IMR-90 (cell line): ENCODE data around the gene MAGEF1. TPM values are rescaled to one million over a fixed set of nuclear protein-coding genes. Genes with fewer than 3 reads are reported as not detected.

Experiments used
- ATAC-seq: fragments of 200-7000 bp; cut with Tn5 transposase; 2 replicates; pipeline ENCODE4 v1.9.1; 2020; ENCODE audit warnings: low read depth, mild to moderate bottlenecking, moderate library complexity
- BruUV-seq: library from RNA; stranded (reverse); fragments of 400-500 nt; replicated peaks from 2 replicates; lab custom pipeline; 2021; lab: Mats Ljungman, UMichigan
- CTCF ChIA-PET: fragments of 300-600 bp; formaldehyde crosslinking; extraction: SDS; loops from one replicate; lab custom pipeline; 2021; ENCODE audit warnings: antibody characterized with exemption; lab: Yijun Ruan, JAX
- POLR2A ChIA-PET: fragments of 300-600 bp; sonication (Branson Sonifier 250); formaldehyde crosslinking; loops from one replicate; lab custom pipeline; 2022; ENCODE audit warnings: antibody characterized with exemption; ENCODE audit not compliant: unreplicated experiment; lab: Charles Lee
- DNase-seq: peaks from one replicate; pipeline ENCODE4 v3.0.0; 2013
- H2AFZ ChIP-seq: replicated peaks from 2 replicates; pipeline ENCODE3; 2013; ENCODE audit warnings: low read length, mild to moderate bottlenecking; ENCODE audit not compliant: poor library complexity
- H2AK5ac ChIP-seq: 2 replicates; pipeline ENCODE4 v1.6.1; 2013; ENCODE audit warnings: low read depth, low read length, inconsistent platforms
- H2AK9ac ChIP-seq: replicated peaks from 2 replicates; pipeline ENCODE3; 2013; ENCODE audit warnings: mild to moderate bottlenecking, low read depth, low read length, moderate library complexity; ENCODE audit not compliant: poor library complexity
- H2BK120ac ChIP-seq: 2 replicates; pipeline ENCODE4 v1.6.1; 2013; ENCODE audit warnings: low read depth, low read length, inconsistent platforms
- H2BK15ac ChIP-seq: 3 replicates; pipeline ENCODE4 v1.6.1; 2013; ENCODE audit warnings: low read depth, low read length, inconsistent platforms
- H2BK20ac ChIP-seq: 2 replicates; pipeline ENCODE4 v1.6.1; 2013; ENCODE audit warnings: low read depth, mild to moderate bottlenecking, inconsistent platforms, low read length, moderate library complexity
- H2BK5ac ChIP-seq: 2 replicates; pipeline ENCODE4 v1.6.1; 2013; ENCODE audit warnings: mild to moderate bottlenecking, low read depth, low read length, inconsistent platforms; ENCODE audit not compliant: poor library complexity, severe bottlenecking
- H3K14ac ChIP-seq: replicated peaks from 2 replicates; pipeline ENCODE4 v1.6.1; 2013; ENCODE audit warnings: low read depth, low read length, inconsistent platforms
- H3K18ac ChIP-seq: 2 replicates; pipeline ENCODE4 v1.6.1; 2013; ENCODE audit warnings: low read depth, low read length, control low read depth
- H3K23ac ChIP-seq: 2 replicates; pipeline ENCODE4 v1.6.1; 2013; ENCODE audit warnings: low read depth, low read length, inconsistent platforms
- H3K27ac ChIP-seq: 2 replicates; pipeline ENCODE4 v1.5.1; 2013; ENCODE audit warnings: mild to moderate bottlenecking, control low read depth, low read length; ENCODE audit not compliant: insufficient read depth
- H3K27me3 ChIP-seq: 2 replicates; pipeline ENCODE4 v1.6.1; 2013; ENCODE audit warnings: low read length; ENCODE audit not compliant: control insufficient read depth, insufficient read depth
- H3K36me3 ChIP-seq: 2 replicates; pipeline ENCODE4 v1.6.1; 2013; ENCODE audit warnings: low read length, mixed read lengths; ENCODE audit not compliant: control insufficient read depth, insufficient read depth
- H3K4ac ChIP-seq: 2 replicates; pipeline ENCODE4 v1.6.1; 2013; ENCODE audit warnings: low read depth, low read length, inconsistent platforms
- H3K4me1 ChIP-seq: 2 replicates; pipeline ENCODE4 v1.6.1; 2013; ENCODE audit warnings: low read length, mixed read lengths; ENCODE audit not compliant: control insufficient read depth, insufficient read depth
- H3K4me2 ChIP-seq: 2 replicates; pipeline ENCODE4 v1.6.1; 2013; ENCODE audit warnings: low read depth, mild to moderate bottlenecking, control low read depth, low read length, moderate library complexity
- H3K4me3 ChIP-seq: 2 replicates; pipeline ENCODE4 v1.5.1; 2013; ENCODE audit warnings: low read depth, mild to moderate bottlenecking, control low read depth, low read length, moderate library complexity; ENCODE audit not compliant: insufficient read depth
- H3K56ac ChIP-seq: 2 replicates; pipeline ENCODE4 v1.6.1; 2013; ENCODE audit warnings: low read length, inconsistent platforms; ENCODE audit not compliant: insufficient read depth; ENCODE audit errors: extremely low read depth
- H3K79me1 ChIP-seq, 2 experiments: 2 replicates each; pipeline ENCODE4 v1.6.1; 2013; ENCODE audit warnings: low read length in 2 of 2, inconsistent platforms in 1 of 2, low read depth in 1 of 2
- H3K9ac ChIP-seq: 2 replicates; pipeline ENCODE4 v1.6.1; 2013; ENCODE audit warnings: low read depth, low read length, control low read depth
- H3K9me1 ChIP-seq: 2 replicates; pipeline ENCODE4 v1.6.1; 2013; ENCODE audit warnings: low read length, inconsistent platforms; ENCODE audit not compliant: insufficient read depth
- H3K9me3 ChIP-seq: 2 replicates; pipeline ENCODE4 v1.6.1; 2013; ENCODE audit warnings: low read length; ENCODE audit not compliant: control insufficient read depth, insufficient read depth
- H4K20me1 ChIP-seq: 2 replicates; pipeline ENCODE4 v1.6.1; 2013; ENCODE audit warnings: low read length, inconsistent platforms; ENCODE audit not compliant: insufficient read depth
- H4K5ac ChIP-seq: 2 replicates; pipeline ENCODE4 v1.6.1; 2013; ENCODE audit warnings: mild to moderate bottlenecking, low read depth, low read length, control low read depth
- H4K8ac ChIP-seq, 2 experiments: 2 replicates each; pipeline ENCODE4 v1.6.1; 2013; ENCODE audit warnings: low read depth in 2 of 2, low read length in 2 of 2, control low read depth in 1 of 2, inconsistent platforms in 1 of 2
- H4K91ac ChIP-seq: 2 replicates; pipeline ENCODE4 v1.6.1; 2013; ENCODE audit warnings: low read depth, low read length, inconsistent platforms; ENCODE audit not compliant: insufficient read depth
- CEBPB ChIP-seq: IDR thresholded peaks from 2 replicates; pipeline ENCODE4 v1.6.1; 2012; ENCODE audit warnings: low read depth, low read length, improper control_type of control experiment
- CTCF ChIP-seq: conservative IDR thresholded peaks from 2 replicates; pipeline ENCODE4 v1.5.1; 2012; ENCODE audit warnings: mild to moderate bottlenecking, low read depth, low read length, improper control_type of control experiment
- FOS ChIP-seq: fragments of 150-350 bp; IDR thresholded peaks from 2 replicates; pipeline ENCODE4 v1.6.1; 2016; ENCODE audit warnings: low read depth, low read length
- MAFK ChIP-seq: IDR thresholded peaks from 2 replicates; pipeline ENCODE4 v1.6.1; 2012; ENCODE audit warnings: low read depth, low read length, improper control_type of control experiment
- MAZ ChIP-seq: IDR thresholded peaks from 2 replicates; pipeline ENCODE4 v1.6.1; 2012; ENCODE audit warnings: low read depth, mild to moderate bottlenecking, low read length, improper control_type of control experiment, moderate library complexity, borderline replicate concordance
- MXI1 ChIP-seq: IDR thresholded peaks from 2 replicates; pipeline ENCODE4 v1.6.1; 2012; ENCODE audit warnings: low read depth, mild to moderate bottlenecking, low read length, moderate library complexity, borderline replicate concordance
- NFE2L2 ChIP-seq: fragments of 150-350 bp; IDR thresholded peaks from 2 replicates; pipeline ENCODE4 v1.6.1; 2016; ENCODE audit warnings: low read depth, mild to moderate bottlenecking, low read length
- POLR2A ChIP-seq: IDR thresholded peaks from 2 replicates; pipeline ENCODE4 v1.6.1; 2012; ENCODE audit warnings: mild to moderate bottlenecking, low read depth, low read length
- RAD21 ChIP-seq: IDR thresholded peaks from 2 replicates; pipeline ENCODE4 v1.6.1; 2012; ENCODE audit warnings: low read length, improper control_type of control experiment
- RCOR1 ChIP-seq: IDR thresholded peaks from 2 replicates; pipeline ENCODE4 v1.6.1; 2012; ENCODE audit warnings: mild to moderate bottlenecking, low read length, improper control_type of control experiment; ENCODE audit not compliant: insufficient replicate concordance
- RFX5 ChIP-seq: IDR thresholded peaks from 2 replicates; pipeline ENCODE4 v1.8.0; 2012; ENCODE audit warnings: low read depth, mild to moderate bottlenecking, low read length, moderate library complexity
- SMC3 ChIP-seq: fragments of 150-350 bp; IDR thresholded peaks from 2 replicates; pipeline ENCODE4 v1.6.1; 2016; ENCODE audit warnings: low read depth, mild to moderate bottlenecking, antibody characterized with exemption, low read length, moderate library complexity
- USF2 ChIP-seq: fragments of 150-350 bp; IDR thresholded peaks from 2 replicates; pipeline ENCODE4 v1.6.1; 2017; ENCODE audit warnings: mild to moderate bottlenecking, antibody characterized with exemption, low read length, low read depth
- whole genome bisulfite sequencing, 2 experiments: methylation state at CpG; one replicate each; pipeline versions ENCODE4 v1.1.5 to v1.1.7; 2013; ENCODE audit warnings: missing lambda C conversion rate in 2 of 2; ENCODE audit not compliant: insufficient read length in 1 of 2; ENCODE audit errors: extremely low coverage in 2 of 2; 5-methylcytosine and 5-hydroxymethylcytosine counted together
- dilution Hi-C: fragments of 300-500 bp; cut with HindIII; formaldehyde crosslinking; loops from one replicate; pipeline ENCODE4 v1.14.3; 2018; ENCODE audit warnings: low sequenced_read_pairs; ENCODE audit not compliant: unreplicated experiment
- in situ Hi-C: fragments of 300-500 bp; cut with MboI; formaldehyde crosslinking; loops from 3 replicates; pipeline ENCODE4 v1.14.3; 2019; ENCODE audit warnings: low sequenced_read_pairs, inconsistent platforms, mixed read lengths
- intact Hi-C: fragments of 100-400 bp; cut with micrococcal nuclease; formaldehyde crosslinking; loops from 2 replicates; pipeline ENCODE4 v1.10.0; 2022
- polyA plus RNA-seq, 3 experiments: library from polyadenylated mRNA; depleted of rRNA; stranded (reverse); fragments of >200 nt; gene quantifications; 2 replicates each; pipeline ENCODE4 v1.2.3, GENCODE V29; 2012; ENCODE audit warnings: low replicate concordance in 1 of 3
- total RNA-seq: library from RNA; depleted of rRNA; stranded (reverse); fragments of >200 nt; gene quantifications from 2 replicates; pipeline ENCODE4 v1.2.3, GENCODE V29; 2012
- TF ChIP-seq, protein P1 (sequence below): fragments of 150-350 bp; IDR thresholded peaks from 2 replicates; pipeline ENCODE4 v1.6.1; 2016; ENCODE audit warnings: low read depth, mild to moderate bottlenecking, low read length, moderate library complexity, borderline replicate concordance

MAGEF1 gene
- total and polyA plus RNA-seq, 2 of the 4 experiments (the other 2 are of a cell fraction): 10.6 to 19.4 TPM

DNA sequence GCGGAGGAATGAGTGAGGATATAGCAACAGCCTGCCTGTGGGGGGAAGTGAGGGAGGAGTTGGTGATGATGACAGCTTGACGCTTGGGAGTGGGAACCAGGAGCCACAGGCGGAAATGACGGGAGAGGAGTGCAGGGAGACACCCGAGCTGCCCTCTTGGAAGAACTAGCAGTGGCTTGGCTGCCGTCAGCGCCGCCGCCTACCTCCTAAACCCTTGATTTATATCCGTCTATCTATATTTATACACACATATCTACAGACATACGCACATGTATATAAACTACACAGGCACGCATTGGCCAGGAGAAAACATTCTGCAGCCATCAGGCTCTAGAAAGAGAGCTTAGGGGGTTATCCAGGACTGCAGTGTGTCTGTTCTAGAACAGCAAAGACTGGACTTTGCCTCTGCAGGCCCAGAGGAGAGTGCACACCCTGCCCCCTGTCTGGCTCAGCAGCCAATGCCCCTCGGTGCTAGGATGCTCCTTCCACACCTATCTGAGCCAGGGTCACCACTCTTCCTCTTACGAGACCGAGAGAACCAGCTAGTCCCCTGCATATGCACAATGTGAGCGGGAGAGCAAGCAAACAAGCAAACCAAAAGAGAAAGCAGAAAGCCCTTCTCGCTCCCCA lies 45.3 kb upstream of the MAGEF1 start:
- Histone ChIP-seq H2BK5ac (peak overlapping the region; percentile 72), H3K14ac (peak overlapping the region; percentile 86), H4K20me1 (no peaks in the 10 kb centered on the region), H3K27ac (peak overlapping the region; percentile 87), H3K56ac (peak overlapping the region; percentile 50; the same call in 1 of the 2 replicates), H3K4me2 (peak overlapping the region; percentile 59), H3K23ac (peak overlapping the region; percentile 84), H3K27me3 (peaks cover 2% of the 10 kb centered on the region; the same call in 1 of the 2 replicates), H3K9ac (peak overlapping the region; percentile 39), H3K79me1 (no peaks in the 10 kb centered on the region), H2BK120ac (peak overlapping the region; percentile 87), H3K36me3 (no peaks in the 10 kb centered on the region), H3K4ac (peak overlapping the region; percentile 91), H3K9me3 (no peaks in the 10 kb centered on the region), H2BK15ac (peak overlapping the region; percentile 93; the same call in 2 of the 3 replicates), H2AFZ (peak overlapping the region; percentile 89), H3K9me1 (peaks cover 27% of the 10 kb centered on the region), H2AK9ac (peak overlapping the region; percentile 38), H4K8ac (peak overlapping the region; percentile 85 to 90), H3K18ac (peak overlapping the region; percentile 23), H3K4me3 (no peak overlapping the region), H4K5ac (peak overlapping the region; percentile 23), H2AK5ac (peak overlapping the region; percentile 78; the same call in 1 of the 2 replicates), H3K4me1 (peaks cover 42% of the 10 kb centered on the region), H2BK20ac (peak overlapping the region; percentile 32), H4K91ac (peak overlapping the region; percentile 86)
- in situ Hi-C loops: no loop called here
- BruUV-seq: no TSS peak
- POLR2A ChIA-PET: interaction anchor here (1.0 kb wide), 1 partner anchor 196 kb away, joined by 5 read pairs; the partner anchor contains the start of gene EPHB3
- intact Hi-C loops: no loop called here
- CTCF ChIA-PET: interaction anchor here (0.9 to 1.4 kb wide), 2 partner anchors 19 to 196 kb away, joined by 3 read pairs; no protein-coding TSS in a partner anchor
- dilution Hi-C loops: no loop called here
- DNase-seq (peak; percentile 99), ATAC-seq (peak; percentile 87)
- 0% methylated on average over 3 of the region's 17 CpGs; no CpG with 5 or more reads in 1 of the 2 experiments for WGBS, 2 experiments
- TF ChIP-seq MAZ: peak; percentile 91; the same call in 1 of the 2 replicates
- TF ChIP-seq POLR2A: peak; percentile 5; the same call in 1 of the 2 replicates
- peak; percentile 66 for TF ChIP-seq CEBPB
- TF ChIP-seq NFE2L2: peak; percentile 31; the same call in 1 of the 2 replicates
- no peak for TF ChIP-seq USF2
- TF ChIP-seq FOS: peak; percentile 60
- TF ChIP-seq RCOR1: no peak
- TF ChIP-seq, protein P1, sequence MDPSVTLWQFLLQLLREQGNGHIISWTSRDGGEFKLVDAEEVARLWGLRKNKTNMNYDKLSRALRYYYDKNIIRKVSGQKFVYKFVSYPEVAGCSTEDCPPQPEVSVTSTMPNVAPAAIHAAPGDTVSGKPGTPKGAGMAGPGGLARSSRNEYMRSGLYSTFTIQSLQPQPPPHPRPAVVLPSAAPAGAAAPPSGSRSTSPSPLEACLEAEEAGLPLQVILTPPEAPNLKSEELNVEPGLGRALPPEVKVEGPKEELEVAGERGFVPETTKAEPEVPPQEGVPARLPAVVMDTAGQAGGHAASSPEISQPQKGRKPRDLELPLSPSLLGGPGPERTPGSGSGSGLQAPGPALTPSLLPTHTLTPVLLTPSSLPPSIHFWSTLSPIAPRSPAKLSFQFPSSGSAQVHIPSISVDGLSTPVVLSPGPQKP: no peak
- TF ChIP-seq RAD21: peak; percentile 15; the same call in 1 of the 2 replicates
- no peak for TF ChIP-seq MXI1
- no peak for TF ChIP-seq SMC3
- TF ChIP-seq RFX5: no peak
- no peak for TF ChIP-seq MAFK
- no peak for TF ChIP-seq CTCF
